Effector memory CD4-positive, alpha-beta T cell (primary cell): ENCODE results near the gene UTS2R.
A peak's percentile ranks its signal among the peaks of the same experiment; 100 is the strongest.

Source experiments
- DNase-seq, 3 donors: peaks; one replicate each; pipeline ENCODE4 v3.0.0-alpha.2; 2020
- H3K27ac ChIP-seq: 2 replicates; pipeline ENCODE4 v1.7.0; 2013; ENCODE audit warnings: mild to moderate bottlenecking, low read length, moderate library complexity; ENCODE audit not compliant: insufficient read depth, poor library complexity, severe bottlenecking
- H3K27me3 ChIP-seq: replicated peaks from 2 replicates; pipeline ENCODE4 v1.7.0; 2013; ENCODE audit warnings: mild to moderate bottlenecking, low read length; ENCODE audit not compliant: insufficient read depth, control insufficient read depth, poor library complexity, severe bottlenecking
- H3K36me3 ChIP-seq: 2 replicates; pipeline ENCODE4 v1.7.0; 2013; ENCODE audit warnings: mild to moderate bottlenecking, low read length, moderate library complexity; ENCODE audit not compliant: control insufficient read depth, insufficient read depth
- H3K4me1 ChIP-seq: 2 replicates; pipeline ENCODE4 v1.7.0; 2013; ENCODE audit warnings: low read length, mild to moderate bottlenecking; ENCODE audit not compliant: control insufficient read depth, insufficient read depth, poor library complexity, severe bottlenecking
- H3K4me3 ChIP-seq: 2 replicates; pipeline ENCODE4 v1.7.0; 2013; ENCODE audit warnings: low read length, low read depth, mild to moderate bottlenecking; ENCODE audit not compliant: insufficient read depth, poor library complexity, severe bottlenecking
- H3K9me3 ChIP-seq: 2 replicates; pipeline ENCODE4 v1.7.0; 2013; ENCODE audit warnings: mild to moderate bottlenecking, low read length, moderate library complexity; ENCODE audit not compliant: control insufficient read depth

Gene UTS2R

DNA sequence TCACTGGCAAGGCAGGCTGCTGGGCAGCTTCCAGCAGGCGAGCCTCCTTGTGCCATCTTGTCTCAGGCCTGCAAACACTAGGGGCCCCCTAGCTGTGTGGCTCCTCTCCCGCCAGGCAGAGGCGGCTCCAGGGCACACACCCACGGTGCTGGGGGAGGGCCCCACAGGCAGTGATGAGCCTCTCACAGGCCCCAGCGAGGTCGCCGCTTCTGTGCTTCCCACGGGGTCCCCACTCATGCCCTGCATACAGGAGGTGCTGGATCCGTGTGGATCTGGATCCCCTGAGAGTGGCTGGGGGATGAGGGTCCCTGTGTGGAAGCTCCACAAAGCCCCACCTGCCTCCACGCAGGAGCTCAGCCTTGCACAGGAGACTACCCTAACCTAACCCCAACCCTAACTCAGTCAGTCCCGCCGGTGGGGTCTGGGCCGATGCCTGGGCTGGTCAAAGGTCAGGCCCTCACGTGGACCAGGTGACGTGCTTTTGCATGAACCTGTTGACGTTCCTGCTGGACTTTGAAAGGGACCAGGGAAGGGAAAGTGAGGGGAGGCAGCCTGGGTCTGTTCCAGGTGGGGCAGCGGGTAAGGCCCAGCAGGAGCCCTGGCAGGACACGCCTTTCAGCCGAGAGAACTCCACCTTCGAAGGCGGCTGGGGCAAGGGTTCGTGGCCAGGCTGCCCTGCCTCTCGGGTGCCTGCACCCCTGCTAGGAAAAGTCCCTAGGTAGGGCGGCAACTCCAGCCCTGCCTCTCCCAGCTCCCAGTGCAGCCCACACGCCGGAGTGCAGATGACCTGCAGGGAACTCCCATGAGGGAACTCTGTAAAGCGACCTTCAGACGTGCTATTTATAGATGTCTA is 43.2 kb upstream of the UTS2R start:
- Histone ChIP-seq H3K36me3 (no peaks in the 10 kb centered on the region), H3K27ac (no peak overlapping the region), H3K4me3 (no peak overlapping the region), H3K4me1 (peaks cover 13% of the 10 kb centered on the region), H3K27me3 (no peaks in the 10 kb centered on the region), H3K9me3 (no peaks in the 10 kb centered on the region)
- DNase-seq, result no peak

DNA sequence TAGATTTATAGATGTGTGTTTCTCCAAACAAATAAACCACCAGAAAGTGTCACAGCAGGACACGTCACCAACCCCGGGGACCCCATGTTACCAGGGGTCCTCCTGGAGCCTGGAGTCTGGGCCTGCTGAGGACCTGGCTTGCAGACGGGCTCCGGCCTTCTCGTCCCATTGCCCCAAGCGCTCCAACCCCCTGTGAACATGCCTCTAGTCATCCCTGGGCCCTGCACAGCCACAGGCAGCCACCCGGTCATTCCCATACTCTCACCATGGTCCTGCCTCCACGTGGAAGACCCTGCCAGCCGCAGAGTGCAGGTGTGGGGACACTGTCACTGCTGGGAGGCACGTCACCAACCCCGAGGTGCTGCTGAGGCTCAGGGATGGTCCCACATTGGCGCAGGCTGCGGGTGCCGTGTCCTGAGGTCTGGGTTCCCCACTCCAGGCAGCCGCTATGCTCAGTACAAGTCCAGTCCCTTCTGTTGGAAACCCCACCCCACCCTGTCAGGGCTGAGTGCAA is 42.5 kb upstream of the UTS2R start:
- H3K4me3 ChIP-seq, result no peak overlapping the region
- no peaks in the 10 kb centered on the region for H3K36me3 ChIP-seq
- no peaks in the 10 kb centered on the region for H3K27me3 ChIP-seq
- H3K9me3 ChIP-seq, result no peaks in the 10 kb centered on the region
- H3K4me1 ChIP-seq, result peaks cover 17% of the 10 kb centered on the region
- H3K27ac ChIP-seq, result no peak overlapping the region
- DNase-seq, result no peak

DNA sequence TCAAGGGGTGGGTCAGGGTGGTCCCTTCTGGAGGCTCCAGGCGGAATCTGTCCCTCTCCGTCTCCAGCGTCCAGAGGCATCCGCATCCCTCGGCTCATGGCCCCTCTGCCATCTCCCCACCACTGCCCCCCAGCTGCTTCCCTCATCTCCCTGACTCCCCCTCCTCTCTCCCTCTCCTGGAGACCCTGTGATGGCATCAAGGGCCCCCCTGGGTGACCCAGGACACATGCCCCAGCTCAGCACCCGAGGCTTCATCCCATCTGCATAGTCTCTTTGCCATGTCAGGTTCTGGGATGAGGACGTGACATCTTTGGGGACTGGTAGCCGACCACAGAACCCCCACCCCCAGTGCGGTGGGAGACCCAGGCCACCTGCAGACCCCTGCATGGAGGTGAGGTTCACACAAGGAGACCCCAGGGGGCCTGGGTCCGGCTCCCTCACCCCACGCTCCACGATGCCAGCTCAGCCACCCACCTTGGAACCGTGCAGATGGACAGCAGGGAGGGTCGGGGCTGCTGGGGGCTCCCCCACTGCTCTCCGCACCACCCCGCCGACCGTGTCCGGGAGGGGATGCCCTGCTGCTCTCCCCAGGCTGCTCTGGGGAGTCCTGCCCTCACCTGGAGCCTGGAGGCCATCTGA is 41.8 kb upstream of the UTS2R start:
- Histone ChIP-seq H3K27me3 (no peaks in the 10 kb centered on the region), H3K27ac (no peak overlapping the region), H3K4me3 (no peak overlapping the region), H3K36me3 (no peaks in the 10 kb centered on the region), H3K4me1 (peaks cover 25% of the 10 kb centered on the region), H3K9me3 (no peaks in the 10 kb centered on the region)
- DNase-seq, result no peak

DNA sequence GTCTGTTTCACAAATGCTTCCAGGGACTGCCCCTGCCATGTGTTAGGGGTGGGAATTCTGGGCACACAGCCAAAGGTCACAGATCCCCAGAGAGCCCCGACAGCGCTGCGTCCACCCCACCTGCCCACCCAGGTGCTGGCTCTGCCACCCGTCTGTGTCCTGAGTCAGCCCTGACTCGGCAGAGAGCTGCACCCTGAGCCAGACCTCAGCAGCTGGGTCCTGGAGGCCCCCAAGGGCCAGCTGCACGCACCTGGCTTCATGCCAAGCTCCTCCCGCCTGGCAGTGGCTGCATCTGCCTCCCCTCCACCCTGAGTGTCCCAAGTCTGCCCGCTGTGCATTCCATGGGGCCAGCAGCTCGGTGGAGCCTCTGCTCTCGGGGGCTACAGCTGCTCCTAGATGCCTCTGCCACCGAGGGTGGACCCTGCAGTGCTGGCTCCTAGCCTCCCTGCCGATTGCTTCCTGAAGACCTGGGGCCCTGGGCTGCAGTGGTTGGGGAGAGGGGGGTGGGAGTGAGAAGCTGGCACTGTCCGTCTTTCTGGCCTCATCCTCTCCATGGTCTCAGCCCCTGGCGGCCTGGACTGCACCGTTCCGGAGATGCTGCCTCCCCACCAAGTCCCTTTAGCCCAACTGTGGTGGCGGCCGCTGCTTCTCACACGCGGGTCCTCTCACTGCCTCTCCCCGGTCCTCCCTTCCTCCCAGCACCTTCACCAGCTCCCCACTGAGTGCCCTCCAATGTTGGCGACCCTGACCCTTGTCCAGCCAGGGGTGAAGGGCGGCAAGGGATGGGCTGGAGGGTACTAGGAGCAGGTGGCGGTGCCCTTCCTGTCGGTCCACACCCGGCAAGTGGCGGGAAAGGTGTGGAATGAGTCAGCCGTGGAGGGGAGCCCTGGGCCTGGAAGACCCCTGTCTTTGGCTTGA is 41.0 kb upstream of the UTS2R start:
- no peak for DNase-seq
- H3K27me3 ChIP-seq, result no peaks in the 10 kb centered on the region
- H3K36me3 ChIP-seq, result no peaks in the 10 kb centered on the region
- no peak overlapping the region for H3K4me3 ChIP-seq
- no peak overlapping the region for H3K27ac ChIP-seq
- peaks cover 27% of the 10 kb centered on the region for H3K4me1 ChIP-seq
- H3K9me3 ChIP-seq, result no peaks in the 10 kb centered on the region

DNA sequence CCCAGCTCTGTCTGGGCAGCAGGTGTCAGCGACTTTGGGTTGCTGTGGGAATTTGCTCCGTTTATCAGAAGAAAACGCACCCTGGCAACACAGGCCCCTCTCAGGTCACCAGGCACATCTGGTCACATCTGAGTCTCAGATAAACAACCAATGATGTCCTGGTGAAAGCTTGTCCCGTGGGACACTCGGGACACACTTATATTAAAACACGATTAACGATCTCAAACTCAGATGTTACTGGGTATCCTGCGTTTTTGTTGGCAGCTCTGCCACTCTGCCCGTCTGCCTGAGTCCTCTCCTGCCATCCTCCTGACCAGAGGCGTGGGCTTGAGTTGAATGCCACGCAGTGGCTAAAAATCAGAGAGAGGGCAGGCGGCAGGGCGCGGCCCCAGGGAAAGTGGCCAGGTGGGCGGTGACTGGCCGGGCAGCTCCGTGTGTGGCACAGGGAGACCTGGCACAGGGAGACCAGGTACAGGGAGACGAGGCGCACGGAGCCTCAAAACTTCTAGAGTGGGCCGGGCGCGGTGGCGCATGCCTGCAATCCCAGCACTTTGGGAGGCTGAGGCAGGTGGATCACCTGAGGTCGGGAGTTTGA is 40.1 kb upstream of the UTS2R start:
- Histone ChIP-seq H3K27me3 (no peaks in the 10 kb centered on the region), H3K4me3 (no peak overlapping the region), H3K27ac (no peak overlapping the region), H3K9me3 (no peaks in the 10 kb centered on the region), H3K36me3 (no peaks in the 10 kb centered on the region), H3K4me1 (peaks cover 27% of the 10 kb centered on the region)
- no peak for DNase-seq

DNA sequence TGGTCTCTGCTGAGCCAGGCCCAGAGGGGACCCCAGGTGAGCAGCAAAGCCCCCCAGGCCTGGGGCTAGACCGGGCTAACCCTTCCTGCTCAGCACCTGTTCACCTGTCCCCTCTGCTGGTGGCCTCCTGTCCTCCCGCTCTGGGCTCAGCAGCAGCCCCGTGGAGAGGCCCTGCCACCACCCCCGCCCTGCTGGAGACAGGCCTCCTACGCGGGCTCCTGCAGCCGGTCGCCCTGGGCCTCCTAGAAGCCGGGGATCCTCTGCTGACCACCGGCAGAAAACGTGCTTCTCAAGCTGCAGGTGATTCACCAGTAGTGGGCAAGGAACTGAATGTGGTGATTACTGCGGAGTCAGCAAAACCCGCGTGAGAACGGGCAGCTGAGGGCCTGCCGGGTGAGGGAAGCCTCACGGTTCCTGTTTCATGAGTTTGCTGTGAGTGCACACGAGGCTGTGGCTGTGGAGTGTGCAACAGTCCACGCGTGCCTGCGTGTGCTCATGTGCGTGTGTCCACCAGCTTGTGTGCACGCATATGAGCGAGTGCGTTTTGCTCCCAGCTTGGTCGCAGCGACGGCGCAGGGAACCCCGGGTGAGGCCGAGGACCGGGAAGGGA is 38.8 kb upstream of the UTS2R start:
- H3K4me3 ChIP-seq, result peak overlapping the region; percentile 65
- DNase-seq, result no peak
- H3K27ac ChIP-seq, result no peak overlapping the region
- no peaks in the 10 kb centered on the region for H3K27me3 ChIP-seq
- H3K36me3 ChIP-seq, result no peaks in the 10 kb centered on the region
- peaks cover 27% of the 10 kb centered on the region for H3K4me1 ChIP-seq
- no peaks in the 10 kb centered on the region for H3K9me3 ChIP-seq

DNA sequence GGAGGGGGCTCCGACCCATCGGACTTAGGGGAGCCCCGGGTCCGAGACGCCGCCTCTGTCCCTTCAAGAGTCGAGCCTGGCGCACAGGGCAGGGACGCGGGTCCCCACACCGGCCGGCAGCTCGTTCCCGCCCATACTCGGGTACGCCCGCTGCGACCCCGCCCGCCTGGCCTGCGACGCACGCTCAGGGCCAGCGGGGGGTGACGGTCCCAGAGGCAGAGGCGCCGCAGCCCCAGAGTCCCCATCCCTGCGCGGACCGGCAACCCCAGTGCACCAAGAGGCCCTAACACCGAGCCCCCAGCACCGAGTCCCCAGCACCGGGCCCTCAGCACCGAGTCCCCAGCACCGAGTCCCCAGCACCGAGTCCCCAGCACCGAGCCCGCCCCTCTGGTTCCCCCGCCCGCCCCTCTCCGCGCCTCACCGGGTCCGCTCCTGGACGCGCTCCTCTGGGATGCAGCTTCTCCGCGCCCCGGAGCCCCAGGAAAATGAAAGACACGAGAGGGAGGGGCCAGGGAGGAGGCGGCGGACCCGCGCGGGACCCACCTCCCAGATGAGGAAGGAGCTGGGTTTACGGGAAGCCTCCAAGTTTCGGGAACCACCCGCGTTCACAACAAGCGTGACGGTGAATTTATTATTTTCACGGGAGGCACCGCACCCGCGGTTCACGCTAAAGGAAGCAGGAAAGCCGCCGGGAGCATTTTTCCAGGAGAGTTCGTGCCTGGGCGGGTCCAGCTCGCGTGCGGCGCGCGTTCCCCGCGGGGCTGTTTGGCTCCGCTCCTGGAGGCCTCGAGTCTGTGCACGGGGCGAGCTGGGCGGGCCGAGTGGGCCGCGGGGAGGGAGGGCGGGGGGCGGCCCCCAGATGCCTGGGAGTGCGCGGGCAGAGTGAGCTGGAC is 38.0 kb upstream of the UTS2R start, which contains the start of gene SECTM1:
SECTM1 (minus strand) TSS at position 488 of the 893 bp plus-strand sequence. CDS start 6,526 bp downstream, outside the sequence.
- no peak for DNase-seq
- Histone ChIP-seq H3K27me3 (no peaks in the 10 kb centered on the region), H3K27ac (no peak within 1 kb of the TSS), H3K4me3 (peak within 1 kb of the TSS; percentile 75), H3K4me1 (peaks cover 27% of the 10 kb centered on the region), H3K9me3 (no peaks in the 10 kb centered on the region), H3K36me3 (no peaks in the 10 kb centered on the region)

DNA sequence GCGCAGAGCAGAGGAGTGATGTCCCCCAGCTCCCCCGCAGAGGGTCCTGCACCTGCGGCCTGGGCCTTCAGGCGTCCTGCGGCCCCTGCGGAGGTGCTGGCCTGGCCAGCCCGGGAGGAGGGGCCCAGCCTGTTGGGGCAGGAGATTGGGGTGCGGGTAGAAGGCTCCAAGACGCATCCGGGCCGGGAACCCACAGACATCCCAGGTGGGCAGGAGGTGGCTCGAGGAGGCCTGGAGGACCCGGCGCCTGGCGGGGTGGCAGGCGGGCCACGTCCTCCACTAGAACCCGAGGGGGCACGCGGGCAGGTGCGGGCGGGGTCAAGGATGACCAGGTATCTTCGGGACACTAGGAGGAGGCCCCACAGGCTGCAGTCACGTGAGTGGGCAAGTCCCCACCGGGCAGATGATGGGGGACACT is 37.4 kb upstream of the UTS2R start:
- Histone ChIP-seq H3K4me1 (peaks cover 27% of the 10 kb centered on the region), H3K27ac (no peak overlapping the region), H3K9me3 (no peaks in the 10 kb centered on the region), H3K4me3 (peak overlapping the region; percentile 75), H3K27me3 (no peaks in the 10 kb centered on the region), H3K36me3 (no peaks in the 10 kb centered on the region)
- DNase-seq, result no peak
